HEK293 (cell line): ENCODE results near the gene VARS1.
"Not testable (repeated sequence)": the region's sequence is repeated elsewhere in the genome, so short reads cannot be mapped to it uniquely, and the experiment has no call there.

Experiments
- CTCF ChIA-PET: fragments of 350-600 bp; formaldehyde crosslinking; extraction: SDS; loops from one replicate; lab custom pipeline; 2021; ENCODE audit warnings: antibody characterized with exemption; lab: Yijun Ruan, JAX
- POLR2A ChIA-PET: fragments of 300-600 bp; formaldehyde crosslinking; extraction: SDS; loops from one replicate; lab custom pipeline; 2020; ENCODE audit warnings: antibody characterized with exemption, inconsistent platforms; lab: Yijun Ruan, JAX
- H3K27ac ChIP-seq: fragments of 200-500 bp; sonication (Bioruptor generic); 2 replicates; pipeline ENCODE4 v1.5.1; 2014; ENCODE audit warnings: low read depth, low read length, control low read depth, inconsistent platforms; ENCODE audit errors: extremely low read depth
- H3K36me3 ChIP-seq, 2 experiments: fragments of 200-500 bp in 1 of 2; sonication (Bioruptor generic) in 1 of 2; 1 replicate in 1 of 2; 2 replicates in 1 of 2; pipeline ENCODE4 v1.5.1; 2014 to 2017; ENCODE audit warnings: inconsistent platforms in 2 of 2, low read length in 2 of 2; ENCODE audit not compliant: control insufficient read depth in 2 of 2, insufficient read depth in 1 of 2
- H3K4me1 ChIP-seq: fragments of 200-500 bp; sonication (Bioruptor generic); 2 replicates; pipeline ENCODE4 v1.5.1; 2014; ENCODE audit warnings: mild to moderate bottlenecking, low read length, inconsistent platforms; ENCODE audit not compliant: control insufficient read depth, insufficient read depth
- H3K4me3 ChIP-seq: 2 replicates; pipeline ENCODE4 v1.5.1; 2011; ENCODE audit warnings: low read depth, mild to moderate bottlenecking, control low read depth, low read length, moderate library complexity
- H3K9me3 ChIP-seq: fragments of 200-500 bp; sonication (Bioruptor generic); 2 replicates; pipeline ENCODE4 v1.5.1; 2014; ENCODE audit warnings: low read depth, low read length, inconsistent platforms; ENCODE audit not compliant: control insufficient read depth, insufficient read depth
- KLF1 ChIP-seq: fragments of 450-650 bp; formaldehyde crosslinking; IDR thresholded peaks from 2 replicates; pipeline ENCODE4 v1.5.1; 2016; ENCODE audit warnings: missing biosample characterization, missing genetic modification characterization
- KLF10 ChIP-seq: fragments of 450-650 bp; IDR thresholded peaks from 2 replicates; pipeline ENCODE4 v1.5.1; 2018; ENCODE audit warnings: missing biosample characterization, mild to moderate bottlenecking, missing genetic modification characterization
- RBAK ChIP-seq: fragments of 450-650 bp; formaldehyde crosslinking; IDR thresholded peaks from 2 replicates; pipeline ENCODE4 v1.5.1; 2016; ENCODE audit warnings: missing biosample characterization, missing genetic modification characterization
- ZNF175 ChIP-seq: fragments of 450-650 bp; formaldehyde crosslinking; IDR thresholded peaks from 2 replicates; pipeline ENCODE4 v1.5.1; 2016; ENCODE audit warnings: missing biosample characterization, missing genetic modification characterization
- ZNF23 ChIP-seq: fragments of 450-650 bp; formaldehyde crosslinking; IDR thresholded peaks from 2 replicates; pipeline ENCODE4 v1.5.1; 2016; ENCODE audit warnings: missing biosample characterization, missing genetic modification characterization, borderline replicate concordance
- ZNF335 ChIP-seq: fragments of 450-650 bp; formaldehyde crosslinking; conservative IDR thresholded peaks from 2 replicates; pipeline ENCODE4 v1.5.1; 2016; ENCODE audit warnings: missing biosample characterization, missing genetic modification characterization
- ZNF37A ChIP-seq: fragments of 450-650 bp; IDR thresholded peaks from 2 replicates; pipeline ENCODE4 v1.5.1; 2018; ENCODE audit warnings: missing biosample characterization, missing genetic modification characterization
- ZNF394 ChIP-seq: fragments of 450-650 bp; formaldehyde crosslinking; IDR thresholded peaks from 2 replicates; pipeline ENCODE4 v1.5.1; 2016; ENCODE audit warnings: missing biosample characterization, missing genetic modification characterization, mild to moderate bottlenecking, moderate library complexity, borderline replicate concordance
- ZNF561 ChIP-seq: fragments of 450-650 bp; IDR thresholded peaks from 2 replicates; pipeline ENCODE4 v1.5.1; 2018; ENCODE audit warnings: missing biosample characterization, missing genetic modification characterization, borderline replicate concordance
- ZNF660 ChIP-seq: fragments of 450-650 bp; IDR thresholded peaks from 2 replicates; pipeline ENCODE4 v1.5.1; 2018; ENCODE audit warnings: missing biosample characterization, mild to moderate bottlenecking, missing genetic modification characterization
- ZNF664 ChIP-seq: fragments of 450-650 bp; formaldehyde crosslinking; IDR thresholded peaks from 2 replicates; pipeline ENCODE4 v1.5.1; 2016; ENCODE audit warnings: missing biosample characterization, missing genetic modification characterization
- ZNF677 ChIP-seq: fragments of 450-650 bp; IDR thresholded peaks from 2 replicates; pipeline ENCODE4 v1.5.0; 2018; ENCODE audit warnings: missing biosample characterization, mild to moderate bottlenecking, missing genetic modification characterization, moderate library complexity
- TF ChIP-seq, protein P1 (sequence below): fragments of 450-650 bp; formaldehyde crosslinking; IDR thresholded peaks from 2 replicates; pipeline ENCODE4 v1.5.1; 2016; ENCODE audit warnings: missing biosample characterization, missing genetic modification characterization
- TF ChIP-seq, protein P2 (sequence below): fragments of 450-650 bp; formaldehyde crosslinking; IDR thresholded peaks from 2 replicates; pipeline ENCODE4 v1.5.1; 2016; ENCODE audit warnings: missing biosample characterization, missing genetic modification characterization
- TF ChIP-seq, protein P3 (sequence below): fragments of 450-650 bp; formaldehyde crosslinking; optimal IDR thresholded peaks from 2 replicates; pipeline ENCODE3; 2016; ENCODE audit warnings: missing biosample characterization, mild to moderate bottlenecking, missing genetic modification characterization
- TF ChIP-seq, protein P4 (sequence below): fragments of 450-650 bp; formaldehyde crosslinking; IDR thresholded peaks from 2 replicates; pipeline ENCODE4 v1.5.1; 2016; ENCODE audit warnings: missing biosample characterization, missing genetic modification characterization
- TF ChIP-seq, protein P5 (sequence below): fragments of 450-650 bp; formaldehyde crosslinking; IDR thresholded peaks from 2 replicates; pipeline ENCODE4 v1.5.1; 2016; ENCODE audit warnings: missing biosample characterization, missing genetic modification characterization

Gene VARS1

DNA sequence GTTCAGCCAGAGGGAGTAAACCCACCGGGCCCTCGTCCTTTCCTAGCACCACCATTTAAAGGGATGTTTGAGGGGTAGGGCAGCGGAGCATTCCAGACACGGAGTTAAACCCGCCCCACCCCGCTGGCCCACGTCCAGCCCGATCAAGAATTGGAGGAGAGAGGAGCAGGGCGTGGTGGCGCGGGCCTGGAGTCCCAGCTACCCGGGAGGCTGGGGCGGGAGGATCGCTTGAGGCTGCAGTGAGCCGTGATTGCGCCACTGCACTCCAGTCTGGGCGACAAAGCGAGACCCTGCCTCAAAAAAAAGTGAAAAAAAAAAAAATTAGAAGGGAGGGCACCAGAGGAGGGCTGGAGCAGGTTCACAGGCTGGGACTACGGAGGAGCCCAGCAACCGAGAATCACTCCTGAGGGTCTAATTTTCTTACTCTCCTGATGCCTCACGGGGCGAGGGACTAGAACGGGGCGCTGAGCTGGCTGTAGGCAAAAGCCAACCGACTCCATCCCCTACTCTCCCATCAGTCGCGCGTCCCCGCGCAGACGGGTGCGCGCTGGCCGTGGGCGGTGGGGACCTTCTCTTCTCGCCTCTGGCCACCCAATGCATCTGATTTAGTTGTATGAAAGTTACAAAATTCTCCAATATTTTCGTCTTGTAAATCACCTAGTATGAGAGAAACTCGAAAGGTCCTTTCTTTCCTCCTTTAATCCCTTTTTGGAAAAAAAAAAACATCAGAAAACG lies 25.9 kb upstream of the VARS1 start (continued):
- TF ChIP-seq, protein P1, sequence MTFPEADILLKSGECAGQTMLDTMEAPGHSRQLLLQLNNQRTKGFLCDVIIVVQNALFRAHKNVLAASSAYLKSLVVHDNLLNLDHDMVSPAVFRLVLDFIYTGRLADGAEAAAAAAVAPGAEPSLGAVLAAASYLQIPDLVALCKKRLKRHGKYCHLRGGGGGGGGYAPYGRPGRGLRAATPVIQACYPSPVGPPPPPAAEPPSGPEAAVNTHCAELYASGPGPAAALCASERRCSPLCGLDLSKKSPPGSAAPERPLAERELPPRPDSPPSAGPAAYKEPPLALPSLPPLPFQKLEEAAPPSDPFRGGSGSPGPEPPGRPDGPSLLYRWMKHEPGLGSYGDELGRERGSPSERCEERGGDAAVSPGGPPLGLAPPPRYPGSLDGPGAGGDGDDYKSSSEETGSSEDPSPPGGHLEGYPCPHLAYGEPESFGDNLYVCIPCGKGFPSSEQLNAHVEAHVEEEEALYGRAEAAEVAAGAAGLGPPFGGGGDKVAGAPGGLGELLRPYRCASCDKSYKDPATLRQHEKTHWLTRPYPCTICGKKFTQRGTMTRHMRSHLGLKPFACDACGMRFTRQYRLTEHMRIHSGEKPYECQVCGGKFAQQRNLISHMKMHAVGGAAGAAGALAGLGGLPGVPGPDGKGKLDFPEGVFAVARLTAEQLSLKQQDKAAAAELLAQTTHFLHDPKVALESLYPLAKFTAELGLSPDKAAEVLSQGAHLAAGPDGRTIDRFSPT (tag by site-specific recombination): no peak
- TF ChIP-seq, protein P2, sequence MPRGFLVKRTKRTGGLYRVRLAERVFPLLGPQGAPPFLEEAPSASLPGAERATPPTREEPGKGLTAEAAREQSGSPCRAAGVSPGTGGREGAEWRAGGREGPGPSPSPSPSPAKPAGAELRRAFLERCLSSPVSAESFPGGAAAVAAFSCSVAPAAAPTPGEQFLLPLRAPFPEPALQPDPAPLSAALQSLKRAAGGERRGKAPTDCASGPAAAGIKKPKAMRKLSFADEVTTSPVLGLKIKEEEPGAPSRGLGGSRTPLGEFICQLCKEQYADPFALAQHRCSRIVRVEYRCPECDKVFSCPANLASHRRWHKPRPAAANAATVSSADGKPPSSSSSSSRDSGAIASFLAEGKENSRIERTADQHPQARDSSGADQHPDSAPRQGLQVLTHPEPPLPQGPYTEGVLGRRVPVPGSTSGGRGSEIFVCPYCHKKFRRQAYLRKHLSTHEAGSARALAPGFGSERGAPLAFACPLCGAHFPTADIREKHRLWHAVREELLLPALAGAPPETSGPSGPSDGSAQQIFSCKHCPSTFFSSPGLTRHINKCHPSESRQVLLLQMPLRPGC (tag by site-specific recombination): no peak
- TF ChIP-seq ZNF394 (tag by site-specific recombination) (no peak), ZNF37A (no peak), RBAK (tag by site-specific recombination) (no peak), ZNF664 (no peak), ZNF677 (tag by site-specific recombination) (no peak), ZNF660 (tag by site-specific recombination) (no peak), ZNF23 (tag by site-specific recombination) (no peak), ZNF175 (no peak), ZNF561 (no peak), KLF10 (tag by site-specific recombination) (no peak), ZNF335 (tag by site-specific recombination) (peak; percentile 91)
- TF ChIP-seq, protein P3, sequence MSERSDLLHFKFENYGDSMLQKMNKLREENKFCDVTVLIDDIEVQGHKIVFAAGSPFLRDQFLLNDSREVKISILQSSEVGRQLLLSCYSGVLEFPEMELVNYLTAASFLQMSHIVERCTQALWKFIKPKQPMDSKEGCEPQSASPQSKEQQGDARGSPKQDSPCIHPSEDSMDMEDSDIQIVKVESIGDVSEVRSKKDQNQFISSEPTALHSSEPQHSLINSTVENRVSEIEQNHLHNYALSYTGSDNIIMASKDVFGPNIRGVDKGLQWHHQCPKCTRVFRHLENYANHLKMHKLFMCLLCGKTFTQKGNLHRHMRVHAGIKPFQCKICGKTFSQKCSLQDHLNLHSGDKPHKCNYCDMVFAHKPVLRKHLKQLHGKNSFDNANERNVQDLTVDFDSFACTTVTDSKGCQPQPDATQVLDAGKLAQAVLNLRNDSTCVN (tag by site-specific recombination): peak; percentile 64
- TF ChIP-seq, protein P4, sequence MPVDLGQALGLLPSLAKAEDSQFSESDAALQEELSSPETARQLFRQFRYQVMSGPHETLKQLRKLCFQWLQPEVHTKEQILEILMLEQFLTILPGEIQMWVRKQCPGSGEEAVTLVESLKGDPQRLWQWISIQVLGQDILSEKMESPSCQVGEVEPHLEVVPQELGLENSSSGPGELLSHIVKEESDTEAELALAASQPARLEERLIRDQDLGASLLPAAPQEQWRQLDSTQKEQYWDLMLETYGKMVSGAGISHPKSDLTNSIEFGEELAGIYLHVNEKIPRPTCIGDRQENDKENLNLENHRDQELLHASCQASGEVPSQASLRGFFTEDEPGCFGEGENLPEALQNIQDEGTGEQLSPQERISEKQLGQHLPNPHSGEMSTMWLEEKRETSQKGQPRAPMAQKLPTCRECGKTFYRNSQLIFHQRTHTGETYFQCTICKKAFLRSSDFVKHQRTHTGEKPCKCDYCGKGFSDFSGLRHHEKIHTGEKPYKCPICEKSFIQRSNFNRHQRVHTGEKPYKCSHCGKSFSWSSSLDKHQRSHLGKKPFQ: no peak

DNA sequence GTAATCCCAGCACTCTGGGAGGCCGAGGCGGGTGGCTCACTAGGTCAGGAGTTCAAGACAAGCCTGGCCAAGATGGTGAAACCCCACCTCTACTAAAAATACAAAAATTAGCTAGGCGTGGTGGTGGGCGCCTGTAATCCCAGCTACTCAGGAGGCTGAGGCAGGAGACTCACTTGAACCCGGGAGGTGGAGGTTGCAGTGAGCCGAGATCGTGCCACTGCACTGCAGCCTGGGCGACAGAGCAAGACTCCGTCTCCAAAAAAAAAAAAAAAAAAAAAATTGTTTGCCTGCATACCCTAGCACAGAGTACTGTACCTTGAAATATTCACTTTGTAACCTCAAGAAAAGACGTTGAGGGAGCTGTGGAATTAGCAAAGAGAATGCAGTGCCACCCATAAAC lies 24.8 kb upstream of the VARS1 start:
- H3K4me3 ChIP-seq, H3K27ac ChIP-seq, H3K4me1 ChIP-seq, H3K9me3 ChIP-seq: not testable (repeated sequence)
- ChIA-PET CTCF (interaction anchor here (0.7 to 1.4 kb wide), 4 partner anchors 14 to 139 kb away, joined by 3 to 4 read pairs (median 3); partner anchors contain the start of genes LSM2, LY6G5C and VARS1), POLR2A (interaction anchor here (0.5 to 1.5 kb wide), 6 partner anchors 14 to 130 kb away, joined by 3 to 7 read pairs (median 4); partner anchors contain the start of genes LSM2 and NEU1)
- H3K36me3 ChIP-seq: peaks cover 0 to 25% of the 10 kb centered on the region in 2 experiments; a peak in 1 of 3 replicates
- TF ChIP-seq, protein P5, sequence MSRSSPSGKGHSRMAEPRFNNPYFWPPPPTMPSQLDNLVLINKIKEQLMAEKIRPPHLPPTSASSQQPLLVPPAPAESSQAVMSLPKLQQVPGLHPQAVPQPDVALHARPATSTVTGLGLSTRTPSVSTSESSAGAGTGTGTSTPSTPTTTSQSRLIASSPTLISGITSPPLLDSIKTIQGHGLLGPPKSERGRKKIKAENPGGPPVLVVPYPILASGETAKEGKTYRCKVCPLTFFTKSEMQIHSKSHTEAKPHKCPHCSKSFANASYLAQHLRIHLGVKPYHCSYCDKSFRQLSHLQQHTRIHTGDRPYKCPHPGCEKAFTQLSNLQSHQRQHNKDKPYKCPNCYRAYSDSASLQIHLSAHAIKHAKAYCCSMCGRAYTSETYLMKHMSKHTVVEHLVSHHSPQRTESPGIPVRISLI (tag by site-specific recombination): peak; percentile 57; the same call in 1 of the 2 replicates
- TF ChIP-seq KLF1: peak; percentile 9; the same call in 1 of the 2 replicates
